HG03571 (cell line): Measurements from ENCODE around the gene ACSL6.
"Not testable (repeated sequence)": the region's sequence is repeated elsewhere in the genome, so short reads cannot be mapped to it uniquely, and the experiment has no call there.

Experiments used
- ATAC-seq: cut with Tn5 transposase; IDR thresholded peaks from one replicate; pipeline ENCODE4 v1.9.1; 2021; ENCODE audit not compliant: unreplicated experiment

Gene ACSL6

GRCh38 chr5:131947445-131947844 lies 64.0 kb downstream of the ACSL6 start:
- no peak for ATAC-seq

GRCh38 chr5:131945551-131946168 lies 65.8 kb downstream of the ACSL6 start, which contains the start of gene MEIKIN:
MEIKIN (minus strand) TSS chr5:131945663; CDS start chr5:131945505, 158 bp downstream.
- ATAC-seq = no peak

- ATAC-seq = no peak
Observed at GRCh38 chr5:131944702-131945550, 66.5 kb downstream of the ACSL6 start.

GRCh38 chr5:131943916-131944315 lies 67.5 kb downstream of the ACSL6 start:
- no peak for ATAC-seq

GRCh38 chr5:131942016-131942415 lies 69.4 kb downstream of the ACSL6 start:
- no peak for ATAC-seq

- ATAC-seq = no peak
Observed at GRCh38 chr5:131939690-131940345, 71.6 kb downstream of the ACSL6 start.

GRCh38 chr5:131932235-131932634 lies 79.2 kb downstream of the ACSL6 start:
- no peak for ATAC-seq

- ATAC-seq = no peak
Observed at GRCh38 chr5:131928957-131929356, 82.5 kb downstream of the ACSL6 start.

- no peak for ATAC-seq
Observed at GRCh38 chr5:131926168-131926567, 85.3 kb downstream of the ACSL6 start.

GRCh38 chr5:131916481-131916880 lies 95.0 kb downstream of the ACSL6 start:
- ATAC-seq = no peak

- no peak for ATAC-seq
Observed at GRCh38 chr5:131914472-131914871, 97.0 kb downstream of the ACSL6 start.

GRCh38 chr5:131913603-131914002 lies 97.9 kb downstream of the ACSL6 start:
- ATAC-seq = no peak

- no peak for ATAC-seq
Observed at GRCh38 chr5:131906668-131907067, 104.8 kb downstream of the ACSL6 start.

- ATAC-seq = not testable (repeated sequence)
Observed at GRCh38 chr5:131902266-131902665, 109.2 kb downstream of the ACSL6 start.
